Activated CD4-positive, alpha-beta T cell treated with anti-CD3 and anti-CD28 coated beads for 36 hours (primary cell): ENCODE measurements around the gene DNM3. TPM values are rescaled to one million over a fixed set of nuclear protein-coding genes. Genes with fewer than 3 reads are reported as not detected.

Source experiments
- ATAC-seq: fragments of 200-7000 bp; cut with Tn5 transposase; one replicate; pipeline ENCODE4 v1.10.0; 2021; ENCODE audit warnings: mild to moderate bottlenecking, moderate library complexity
- CTCF ChIA-PET: fragments of 350-600 bp; sonication (Branson Sonifier 250); formaldehyde crosslinking; loops from one replicate; lab custom pipeline; 2021; ENCODE audit warnings: antibody characterized with exemption; lab: Charles Lee
- POLR2A ChIA-PET: fragments of 350-600 bp; sonication (Branson Sonifier 250); formaldehyde crosslinking; loops from one replicate; lab custom pipeline; 2021; ENCODE audit warnings: antibody characterized with exemption, inconsistent platforms; lab: Charles Lee
- DNase-seq: peaks from one replicate; pipeline ENCODE4 v3.0.0-alpha.2; 2020
- H3K27ac Mint-ChIP-seq: one replicate; pipeline ENCODE4 v1.8.0; 2021; ENCODE audit warnings: mixed read lengths
- H3K27me3 Mint-ChIP-seq: one replicate; pipeline ENCODE4 v1.8.0; 2021; ENCODE audit warnings: mixed read lengths
- H3K36me3 Mint-ChIP-seq: one replicate; pipeline ENCODE4 v1.8.0; 2021; ENCODE audit warnings: low read depth, mixed read lengths
- H3K4me1 Mint-ChIP-seq: one replicate; pipeline ENCODE4 v1.8.0; 2021; ENCODE audit warnings: mixed read lengths
- H3K4me3 Mint-ChIP-seq: one replicate; pipeline ENCODE4 v1.8.0; 2021; ENCODE audit warnings: mild to moderate bottlenecking, moderate library complexity, mixed read lengths
- H3K9me3 Mint-ChIP-seq: one replicate; pipeline ENCODE4 v1.8.0; 2021; ENCODE audit warnings: low read depth, mixed read lengths
- intact Hi-C, 2 experiments: fragments of 100-400 bp; cut with DNase I in 1 of 2; cut with micrococcal nuclease in 1 of 2; formaldehyde crosslinking; loops; one replicate each; pipeline versions ENCODE4 v1.14.2 to v1.15.1; 2022 to 2024; cut with DNase I, micrococcal nuclease
- total RNA-seq, 2 experiments: library from RNA; stranded (reverse); gene quantifications; one replicate each; pipeline ENCODE4 v1.2.3, GENCODE V29; 2021

DNM3 gene
- total RNA-seq, 2 experiments from 2014 or later = 1.1 to 1.4 TPM

DNA sequence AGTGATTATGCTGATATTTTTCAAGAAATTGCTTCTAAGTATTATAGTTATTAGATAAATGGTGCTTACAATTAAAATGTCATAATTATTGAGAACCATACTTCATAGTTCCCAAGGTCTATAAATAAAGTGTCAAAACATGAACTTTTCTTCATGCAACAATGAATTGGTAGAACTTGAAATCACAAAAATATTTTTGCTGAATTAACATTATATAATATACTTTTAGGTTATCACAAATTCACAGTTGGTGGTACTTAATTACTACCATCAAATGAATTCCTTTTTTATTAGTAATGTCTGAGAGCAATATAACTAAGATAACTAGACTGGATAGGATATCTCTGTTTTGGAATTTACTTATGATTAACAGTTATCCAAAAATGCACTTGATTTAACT, 4.7 kb downstream of the DNM3 start:
- ATAC-seq = no peak
- Mint-ChIP-seq H3K27me3 (peaks cover 17% of the 10 kb centered on the region), H3K36me3 (no peaks in the 10 kb centered on the region)

DNA sequence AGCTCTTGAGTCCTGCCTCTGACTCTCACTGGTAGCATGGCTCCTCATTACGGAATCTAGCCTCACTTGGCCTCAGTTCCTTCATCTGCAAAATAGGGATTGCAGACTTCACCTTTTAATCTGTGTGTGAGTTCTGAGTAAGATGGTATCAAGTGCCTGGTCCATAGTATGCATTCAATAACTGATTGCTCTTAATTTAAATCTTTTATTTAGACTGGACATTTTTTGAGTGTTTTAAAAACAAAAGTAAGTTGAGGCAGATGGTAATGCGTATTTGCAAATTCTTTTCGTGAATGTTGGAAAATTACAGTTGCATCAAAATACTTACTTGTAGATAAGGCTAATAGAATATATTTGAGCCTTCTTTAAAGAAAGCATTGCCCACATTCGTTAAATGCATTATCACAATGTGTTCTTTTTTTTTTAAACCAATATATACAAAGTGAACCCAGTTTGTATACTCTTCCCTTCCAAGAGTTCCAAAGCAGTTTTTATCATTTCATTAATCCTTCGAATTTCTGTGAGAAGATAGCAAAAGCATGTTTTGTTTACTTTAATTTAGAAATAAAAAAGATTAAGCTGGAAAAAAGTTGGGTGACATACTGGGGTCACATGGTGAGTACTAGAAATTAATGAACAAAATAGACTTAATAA, 8.1 kb downstream of the DNM3 start:
- ATAC-seq (no peak), DNase-seq (no peak)
- POLR2A ChIA-PET = no interaction called here
- H3K27me3 Mint-ChIP-seq = peaks cover 2% of the 10 kb centered on the region
- CTCF ChIA-PET = interaction anchor here (1.1 to 1.6 kb wide), 2 partner anchors 48 to 120 kb away, joined by 3 read pairs; no protein-coding TSS in a partner anchor
- intact Hi-C loops = no loop called here
- H3K4me3 Mint-ChIP-seq = no peak overlapping the region
- no peaks in the 10 kb centered on the region for H3K36me3 Mint-ChIP-seq
- H3K9me3 Mint-ChIP-seq = no peaks in the 10 kb centered on the region
- no peaks in the 10 kb centered on the region for H3K4me1 Mint-ChIP-seq
- H3K27ac Mint-ChIP-seq = no peak overlapping the region

More for the DNA sequence above, 4.7 kb downstream of the DNM3 start:
- intact Hi-C loops = no loop called here
- CTCF ChIA-PET = interaction anchor here (1.5 kb wide), 1 partner anchor 45 kb away, joined by 7 read pairs; no protein-coding TSS in a partner anchor
- Mint-ChIP-seq H3K27ac (no peak overlapping the region), H3K4me3 (no peak overlapping the region), H3K9me3 (no peaks in the 10 kb centered on the region), H3K4me1 (peaks cover 10% of the 10 kb centered on the region)
- POLR2A ChIA-PET = no interaction called here
- no peak for DNase-seq

- CTCF ChIA-PET = no interaction called here
- POLR2A ChIA-PET = no interaction called here
- no peak for ATAC-seq
- intact Hi-C loops = loop anchor here in 1 of 2 experiments (2.0 kb wide), 1 partner anchor 50 kb away; no protein-coding TSS in a partner anchor
- Mint-ChIP-seq H3K36me3 (no peaks in the 10 kb centered on the region), H3K9me3 (no peaks in the 10 kb centered on the region), H3K4me1 (no peaks in the 10 kb centered on the region), H3K27me3 (no peaks in the 10 kb centered on the region), H3K27ac (no peak overlapping the region), H3K4me3 (no peak overlapping the region)
- no peak for DNase-seq
Measured at GRCh38 chr1:171850651-171851350, 9.5 kb downstream of the DNM3 start.

GRCh38 chr1:171852272-171852671, 11.0 kb downstream of the DNM3 start:
- no peak for DNase-seq
- H3K9me3 Mint-ChIP-seq = no peaks in the 10 kb centered on the region
- H3K27ac Mint-ChIP-seq = no peak overlapping the region
- CTCF ChIA-PET = no interaction called here
- POLR2A ChIA-PET = no interaction called here
- intact Hi-C loops = no loop called here
- peaks cover 3% of the 10 kb centered on the region for H3K36me3 Mint-ChIP-seq
- no peak for ATAC-seq
- H3K4me1 Mint-ChIP-seq = no peaks in the 10 kb centered on the region
- no peaks in the 10 kb centered on the region for H3K27me3 Mint-ChIP-seq
- H3K4me3 Mint-ChIP-seq = no peak overlapping the region

GRCh38 chr1:171855381-171855780, 14.1 kb downstream of the DNM3 start:
- ATAC-seq (no peak), DNase-seq (no peak)
- POLR2A ChIA-PET = no interaction called here
- H3K4me1 Mint-ChIP-seq = no peaks in the 10 kb centered on the region
- CTCF ChIA-PET = no interaction called here
- intact Hi-C loops = no loop called here
- H3K4me3 Mint-ChIP-seq = no peak overlapping the region
- H3K9me3 Mint-ChIP-seq = no peaks in the 10 kb centered on the region
- peaks cover 12% of the 10 kb centered on the region for H3K36me3 Mint-ChIP-seq
- no peak overlapping the region for H3K27ac Mint-ChIP-seq
- H3K27me3 Mint-ChIP-seq = no peaks in the 10 kb centered on the region

GRCh38 chr1:171858696-171859095, 17.4 kb downstream of the DNM3 start:
- H3K36me3 Mint-ChIP-seq = peaks cover 12% of the 10 kb centered on the region
- no peak overlapping the region for H3K27ac Mint-ChIP-seq
- POLR2A ChIA-PET = interaction anchor here (0.7 kb wide), 1 partner anchor 16 kb away, joined by 4 read pairs; no protein-coding TSS in a partner anchor
- CTCF ChIA-PET = interaction anchor here (0.6 to 1.4 kb wide), 4 partner anchors 10 to 417 kb away, joined by 3 to 5 read pairs (median 4); no protein-coding TSS in a partner anchor
- no peak overlapping the region for H3K4me3 Mint-ChIP-seq
- ATAC-seq (no peak), DNase-seq (no peak)
- no peaks in the 10 kb centered on the region for H3K9me3 Mint-ChIP-seq
- intact Hi-C loops = no loop called here
- H3K27me3 Mint-ChIP-seq = no peaks in the 10 kb centered on the region
- H3K4me1 Mint-ChIP-seq = no peaks in the 10 kb centered on the region

DNA sequence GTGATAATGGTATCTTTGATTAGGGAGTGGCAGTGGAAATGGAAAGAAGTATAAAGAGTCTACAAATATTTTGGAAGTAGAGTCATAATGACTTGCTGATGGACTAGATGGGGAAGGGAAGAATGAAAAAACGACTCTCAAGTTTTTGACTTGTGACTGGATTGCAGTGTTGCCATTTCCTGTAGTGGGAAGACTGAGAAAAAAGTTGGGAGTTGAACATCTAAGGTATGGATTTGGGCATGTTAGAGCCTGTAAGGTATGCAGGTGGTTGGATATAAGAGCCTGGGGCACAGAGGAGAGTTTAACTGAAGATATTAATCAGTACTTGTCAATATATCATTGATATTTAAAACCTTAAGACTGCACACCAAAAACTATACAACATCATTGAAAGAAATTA, 19.4 kb downstream of the DNM3 start:
- Mint-ChIP-seq H3K27me3 (no peaks in the 10 kb centered on the region), H3K4me1 (no peaks in the 10 kb centered on the region), H3K9me3 (no peaks in the 10 kb centered on the region), H3K36me3 (peaks cover 12% of the 10 kb centered on the region), H3K27ac (no peak overlapping the region), H3K4me3 (no peak overlapping the region)
- ATAC-seq = no peak
- ChIA-PET CTCF (no interaction called here), POLR2A (no interaction called here)
- DNase-seq = no peak
- intact Hi-C loops = no loop called here

DNA sequence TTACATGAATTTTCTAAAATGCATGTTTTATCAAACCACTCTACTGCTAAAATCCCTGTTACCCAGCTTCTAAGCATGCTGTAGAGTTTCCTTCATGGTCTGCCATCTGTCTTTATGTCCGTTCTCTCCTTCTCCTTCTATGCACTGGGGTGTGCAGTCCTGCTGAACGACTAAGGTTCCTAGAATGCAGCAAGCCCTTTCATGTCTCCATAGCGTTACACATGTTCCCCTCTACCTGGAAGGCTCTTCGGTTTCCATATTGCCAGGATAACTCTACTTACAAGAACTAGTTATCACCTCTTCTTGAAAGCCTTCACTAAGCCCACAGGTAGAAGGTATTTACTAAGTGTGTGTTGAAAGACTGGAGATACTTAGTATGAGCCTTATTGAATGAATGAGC, 22.2 kb downstream of the DNM3 start:
- Mint-ChIP-seq H3K4me1 (no peaks in the 10 kb centered on the region), H3K4me3 (no peak overlapping the region), H3K36me3 (peaks cover 3% of the 10 kb centered on the region), H3K27me3 (no peaks in the 10 kb centered on the region), H3K9me3 (no peaks in the 10 kb centered on the region), H3K27ac (no peak overlapping the region)
- ChIA-PET POLR2A (no interaction called here), CTCF (interaction anchor here (0.7 kb wide), 1 partner anchor 61 kb away, joined by 3 read pairs; no protein-coding TSS in a partner anchor)
- DNase-seq (no peak), ATAC-seq (no peak)
- intact Hi-C loops = no loop called here

GRCh38 chr1:171864308-171864707, 23.0 kb downstream of the DNM3 start:
- Mint-ChIP-seq H3K27ac (no peak overlapping the region), H3K9me3 (no peaks in the 10 kb centered on the region), H3K36me3 (no peaks in the 10 kb centered on the region), H3K4me1 (no peaks in the 10 kb centered on the region), H3K4me3 (no peak overlapping the region), H3K27me3 (peaks cover 1% of the 10 kb centered on the region)
- no peak for ATAC-seq
- intact Hi-C loops = no loop called here
- POLR2A ChIA-PET = no interaction called here
- CTCF ChIA-PET = no interaction called here
- no peak for DNase-seq

- DNase-seq = no peak
- peaks cover 1% of the 10 kb centered on the region for H3K27me3 Mint-ChIP-seq
- no peak overlapping the region for H3K27ac Mint-ChIP-seq
- CTCF ChIA-PET = interaction anchor here (0.9 kb wide), 1 partner anchor 221 kb away, joined by 3 read pairs; no protein-coding TSS in a partner anchor
- H3K4me3 Mint-ChIP-seq = no peak overlapping the region
- POLR2A ChIA-PET = no interaction called here
- no peaks in the 10 kb centered on the region for H3K4me1 Mint-ChIP-seq
- intact Hi-C loops = no loop called here
- no peaks in the 10 kb centered on the region for H3K9me3 Mint-ChIP-seq
- H3K36me3 Mint-ChIP-seq = no peaks in the 10 kb centered on the region
- no peak for ATAC-seq
Measured at GRCh38 chr1:171865106-171865505, 23.8 kb downstream of the DNM3 start.

DNA sequence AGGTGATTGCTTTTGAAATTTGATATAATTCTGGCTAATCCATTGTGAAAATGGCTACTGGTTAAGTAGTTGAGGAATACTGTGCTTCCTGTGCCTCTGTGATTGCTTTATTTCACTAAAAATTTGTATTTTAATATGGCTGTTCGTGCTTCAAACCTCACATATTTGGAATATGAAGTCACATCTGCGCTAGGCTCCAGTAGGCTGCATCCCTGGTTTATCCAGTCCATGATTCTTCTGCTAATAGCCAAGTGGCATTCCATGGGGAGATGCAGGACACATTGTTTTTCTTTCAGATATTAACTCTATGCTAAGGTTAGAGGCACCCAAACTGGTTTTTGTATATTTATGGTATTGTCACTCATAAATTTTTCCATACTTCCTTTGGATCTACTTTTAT, 25.9 kb downstream of the DNM3 start:
- H3K4me1 Mint-ChIP-seq = no peaks in the 10 kb centered on the region
- peaks cover 6% of the 10 kb centered on the region for H3K27me3 Mint-ChIP-seq
- H3K27ac Mint-ChIP-seq = no peak overlapping the region
- H3K9me3 Mint-ChIP-seq = no peaks in the 10 kb centered on the region
- ATAC-seq = no peak
- H3K36me3 Mint-ChIP-seq = no peaks in the 10 kb centered on the region
- ChIA-PET CTCF (interaction anchor here (1.2 kb wide), 1 partner anchor 53 kb away, joined by 3 read pairs; no protein-coding TSS in a partner anchor), POLR2A (no interaction called here)
- H3K4me3 Mint-ChIP-seq = no peak overlapping the region
- intact Hi-C loops = no loop called here
- DNase-seq = no peak
